HG02970 (cell line): ENCODE results near the gene SWI5.
A peak's percentile ranks its signal among the peaks of the same experiment; 100 is the strongest.

Experiments used
- ATAC-seq: cut with Tn5 transposase; IDR thresholded peaks from one replicate; pipeline ENCODE4 v1.9.1; 2021; ENCODE audit warnings: mild to moderate bottlenecking, moderate library complexity, moderate number of reproducible peaks; ENCODE audit not compliant: unreplicated experiment, low FRiP score

The SWI5 gene

DNA sequence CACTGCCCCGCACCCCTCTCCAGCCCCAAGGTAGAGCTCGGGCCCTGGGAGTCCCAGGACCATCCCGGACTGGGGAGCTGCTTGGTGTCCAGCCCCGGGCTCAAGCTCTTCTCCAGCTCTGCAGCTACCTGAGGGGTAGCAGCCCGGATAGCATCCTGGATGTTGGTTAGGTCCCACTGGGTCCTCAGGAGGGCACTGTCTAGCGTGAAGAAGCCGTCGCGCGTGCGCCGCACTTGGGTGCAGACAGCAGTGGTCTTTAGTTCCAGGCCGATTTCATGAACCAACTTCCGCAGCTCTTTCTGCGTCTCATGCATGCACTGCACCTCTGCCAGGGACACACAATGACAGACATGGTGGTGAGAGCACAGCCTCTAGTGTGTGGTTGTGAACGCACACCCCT, 33.5 kb downstream of the SWI5 start:
- no peak for ATAC-seq

DNA sequence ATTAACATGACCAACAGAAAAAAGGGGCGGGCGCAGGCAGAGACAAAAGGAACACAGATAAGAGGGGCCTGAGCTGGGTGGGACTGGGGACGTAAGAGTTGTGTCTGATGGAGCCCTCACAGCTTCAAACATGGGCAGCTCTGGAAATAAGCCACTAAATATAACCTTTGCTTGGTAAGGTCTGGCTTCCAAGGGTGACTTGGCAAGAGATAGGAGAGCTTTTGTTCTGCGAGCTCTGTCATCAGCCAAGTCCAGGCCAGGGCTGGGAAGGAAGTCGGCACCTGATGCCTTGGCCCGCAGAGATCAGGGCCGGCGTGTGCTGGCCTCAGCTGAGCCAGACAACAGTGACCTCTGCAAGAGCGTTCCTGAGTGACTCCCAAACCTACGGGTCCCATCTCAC, 34.4 kb downstream of the SWI5 start:
- ATAC-seq, result no peak

DNA sequence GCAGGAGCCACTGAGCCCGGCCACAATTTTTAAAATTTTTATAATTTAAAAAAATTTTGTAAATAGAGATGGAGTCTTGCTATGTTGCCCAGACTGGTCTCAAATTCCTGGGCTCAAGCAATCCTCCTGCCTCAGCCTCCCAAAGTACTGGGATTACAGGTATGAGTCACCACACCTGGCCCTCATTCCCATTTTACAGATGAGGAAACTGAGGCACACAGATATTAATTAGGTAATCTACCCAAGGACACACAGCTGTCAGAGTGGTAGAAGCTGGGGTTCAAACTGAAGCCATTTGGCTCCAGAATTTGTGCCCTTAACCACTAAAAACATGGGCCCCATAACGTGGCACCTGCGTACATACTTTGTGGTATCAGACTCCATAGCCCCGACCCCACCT, 38.6 kb downstream of the SWI5 start:
- no peak for ATAC-seq

DNA sequence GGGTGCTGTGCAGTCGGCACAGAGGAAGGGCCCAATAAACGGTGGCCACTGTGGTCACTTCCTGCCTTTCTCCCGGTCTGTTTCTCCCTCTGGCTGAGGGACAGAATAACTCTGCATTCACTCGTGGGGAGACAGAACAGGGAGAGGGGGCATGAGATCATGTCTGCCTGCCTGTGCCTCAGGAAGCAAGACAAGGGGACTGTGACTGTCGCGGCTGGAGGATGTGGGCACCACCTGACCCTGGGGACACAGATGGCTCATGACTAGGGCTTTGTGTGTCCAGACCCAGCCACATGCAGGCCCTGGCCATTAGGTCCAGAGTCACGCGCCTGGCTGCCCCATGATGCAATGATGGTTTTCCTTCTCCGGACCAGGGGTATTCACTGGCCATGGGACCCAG, 40.3 kb downstream of the SWI5 start:
- no peak for ATAC-seq

DNA sequence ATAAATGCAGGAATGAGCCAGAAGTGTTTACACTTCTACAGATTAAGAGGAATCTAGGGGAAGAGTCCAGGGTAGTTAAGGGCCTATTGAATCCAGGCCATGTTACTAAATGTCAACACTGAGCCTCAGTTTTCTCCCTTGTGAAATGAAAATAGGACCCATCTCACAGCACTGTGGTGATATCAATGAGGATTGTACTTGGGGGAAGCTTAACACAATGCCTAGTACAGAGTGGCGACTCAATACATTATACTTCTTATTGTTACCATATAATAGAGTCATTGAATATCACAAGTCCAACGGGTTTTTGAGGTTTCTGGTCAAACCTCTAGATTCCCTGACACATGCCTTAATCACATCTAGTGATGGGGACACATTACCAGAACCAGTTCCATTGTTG, 41.6 kb downstream of the SWI5 start:
- ATAC-seq, result no peak

DNA sequence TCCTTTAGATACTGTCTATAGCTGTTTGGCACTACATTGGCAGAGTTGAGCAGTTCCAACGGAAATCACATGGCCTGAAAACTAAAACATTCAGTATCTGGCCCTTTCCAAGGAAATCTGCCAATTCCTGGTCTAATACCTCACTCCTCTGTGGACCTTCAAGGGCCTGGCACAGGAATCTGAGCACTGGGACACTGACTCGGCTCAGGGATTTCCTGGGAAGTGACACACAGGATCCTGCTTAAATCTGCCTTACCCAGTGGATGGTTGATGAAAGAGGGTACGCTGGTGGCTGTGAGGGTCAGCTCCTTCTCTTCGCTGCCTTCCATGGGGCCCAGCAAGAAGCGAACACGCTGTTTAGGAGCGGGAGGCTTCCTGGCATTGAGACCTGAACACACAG, 45.3 kb downstream of the SWI5 start:
- ATAC-seq, result no peak

DNA sequence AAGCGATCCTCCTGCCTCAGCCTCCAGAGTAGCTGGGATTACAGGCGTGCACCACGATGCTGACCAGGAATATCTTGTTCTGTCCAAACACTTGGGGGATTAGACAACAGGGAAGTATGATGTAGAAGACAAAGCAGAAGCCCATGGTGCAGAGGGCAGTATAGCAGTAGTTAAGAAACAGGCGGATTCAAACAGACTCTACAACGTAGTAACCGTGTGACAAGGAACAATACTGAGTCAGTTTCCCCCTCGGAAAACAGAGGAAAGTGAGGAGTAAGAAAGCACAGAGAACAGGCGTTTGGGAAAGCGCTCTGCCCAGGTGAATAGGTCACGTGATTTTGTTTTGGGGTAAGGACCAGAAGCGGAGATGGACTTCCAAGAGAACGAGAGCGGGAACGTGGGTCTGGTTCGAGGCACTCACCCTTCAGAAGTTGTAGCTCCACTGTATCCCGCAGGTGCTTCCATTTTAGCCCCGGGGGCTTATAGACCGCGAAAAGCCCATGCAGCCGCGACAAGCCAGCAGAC, 45.9 kb downstream of the SWI5 start:
- ATAC-seq, result peak; percentile 15

DNA sequence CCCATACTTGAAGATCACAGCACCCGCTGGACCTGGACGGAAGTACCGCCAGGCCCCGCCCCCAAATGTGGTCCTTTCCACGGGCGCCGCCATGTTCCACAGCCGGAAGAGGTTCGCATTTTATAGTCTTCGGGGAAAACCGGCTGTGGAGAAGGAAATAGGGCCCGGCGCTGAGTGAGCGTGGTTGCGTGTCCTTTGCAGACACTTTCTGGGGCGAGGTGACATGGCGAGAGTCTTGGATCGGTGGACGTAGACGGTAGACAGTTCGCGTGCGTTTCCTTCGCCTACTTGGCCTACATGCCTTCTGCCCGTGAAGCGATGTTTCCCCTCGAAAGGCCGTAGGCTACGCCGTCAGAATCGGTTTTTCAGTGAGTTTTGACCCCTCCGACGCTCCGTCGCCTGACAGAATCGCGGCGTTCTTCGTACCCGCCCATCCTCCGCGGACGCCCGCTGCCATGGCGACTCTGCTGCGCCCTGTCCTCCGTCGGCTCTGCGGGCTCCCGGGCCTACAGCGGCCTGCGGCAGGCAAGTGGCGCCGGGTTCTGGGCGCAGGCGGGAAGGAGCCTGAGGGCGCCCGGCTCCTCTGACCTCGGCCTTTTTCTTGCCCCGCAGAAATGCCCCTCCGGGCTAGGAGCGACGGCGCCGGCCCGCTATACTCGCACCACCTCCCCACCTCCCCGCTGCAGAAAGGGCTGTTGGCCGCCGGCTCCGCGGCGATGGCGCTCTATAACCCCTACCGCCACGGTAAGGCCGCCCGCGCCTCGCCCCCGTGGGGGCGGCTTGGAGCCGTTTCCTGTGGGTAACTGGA, 46.5 kb downstream of the SWI5 start, which contains the start of the genes COQ4 and TRUB2:
COQ4 (plus strand) TSS at position 436 of the 808 bp plus-strand sequence; CDS start at position 456, 20 bp downstream.
TRUB2 (minus strand) TSS at position 44 of the 808 bp plus-strand sequence; CDS start at position 5, 39 bp downstream.
- ATAC-seq, result peak; percentile 80

DNA sequence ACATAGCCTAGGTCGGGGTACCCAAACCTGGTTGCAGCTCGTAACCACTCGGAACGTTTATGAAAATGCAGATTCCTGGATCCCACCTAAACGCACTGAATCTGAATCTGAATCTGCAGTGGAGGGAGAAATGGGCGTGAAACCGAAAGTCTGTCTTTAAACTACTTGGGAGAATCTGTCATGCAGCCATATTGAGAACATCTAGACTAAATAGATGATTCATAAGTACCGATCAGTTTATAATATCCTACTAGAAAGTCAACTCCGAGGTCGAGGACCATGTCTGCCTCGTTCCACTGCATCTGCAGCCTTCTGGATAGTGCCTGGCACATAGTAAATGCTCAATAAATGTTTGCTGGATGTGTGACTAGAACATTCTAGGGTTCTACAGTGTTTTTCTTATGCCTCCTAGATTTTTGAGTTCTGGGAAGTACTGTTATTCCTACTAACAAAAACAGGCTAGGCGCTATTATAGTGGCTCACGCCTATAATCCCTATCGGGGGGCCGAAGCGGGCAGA, 47.2 kb downstream of the SWI5 start:
- no peak for ATAC-seq

DNA sequence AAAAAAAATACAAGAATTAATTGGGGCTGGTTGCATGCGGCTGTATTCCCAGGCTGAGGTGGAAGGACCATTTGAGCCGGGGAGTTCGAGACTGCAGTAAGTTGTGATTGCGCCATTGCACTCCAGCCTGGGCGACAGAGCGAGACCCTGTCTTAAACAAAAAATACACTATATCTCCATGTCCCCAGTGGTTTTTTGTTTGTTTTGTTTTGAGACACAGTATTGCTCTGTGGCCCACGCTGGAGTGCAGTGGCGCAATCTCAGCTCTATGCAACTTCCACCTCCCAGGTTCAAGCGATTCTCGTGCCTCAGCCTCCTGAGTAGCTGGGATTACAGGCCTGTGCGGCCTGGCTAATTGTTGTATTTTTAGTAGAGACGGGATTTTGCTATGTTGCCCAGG, 47.7 kb downstream of the SWI5 start:
- no peak for ATAC-seq

DNA sequence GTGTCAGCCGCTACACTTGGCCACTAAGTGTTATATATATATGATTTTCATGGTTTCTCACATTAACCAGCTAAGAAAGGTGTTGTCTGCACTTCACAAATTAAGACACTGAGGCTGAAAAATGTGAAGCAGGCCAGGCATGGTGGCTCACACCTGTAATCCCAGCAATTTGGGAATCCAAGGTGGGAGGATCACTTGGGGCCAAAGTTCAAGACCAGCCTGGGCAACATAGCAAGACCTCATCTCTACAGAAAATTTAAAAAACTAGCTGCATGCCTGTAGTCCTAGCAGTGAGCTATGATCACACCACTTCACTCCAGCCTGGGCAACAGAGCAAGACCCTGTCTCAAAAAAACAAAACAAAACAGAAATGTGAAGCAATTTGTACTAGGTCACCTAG, 48.3 kb downstream of the SWI5 start:
- ATAC-seq, result no peak

DNA sequence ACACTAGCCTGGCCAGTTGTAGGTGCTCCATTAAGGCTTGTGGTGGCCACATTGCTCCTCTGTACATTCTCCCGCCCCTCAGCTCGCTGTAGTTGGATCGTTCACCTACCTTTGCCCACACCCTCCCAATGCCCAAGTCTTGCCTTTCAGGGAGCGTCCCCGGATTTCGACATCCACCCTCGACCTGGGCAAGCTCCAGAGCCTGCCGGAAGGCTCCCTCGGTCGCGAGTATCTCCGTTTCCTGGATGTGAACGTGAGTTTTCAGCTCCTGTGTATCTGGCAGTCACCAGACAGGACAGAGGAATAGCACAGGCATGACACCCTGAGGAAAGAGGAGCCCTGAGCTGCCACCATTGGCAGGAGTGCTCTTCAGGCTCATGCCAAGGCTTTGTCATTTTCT, 49.6 kb downstream of the SWI5 start:
- no peak for ATAC-seq

DNA sequence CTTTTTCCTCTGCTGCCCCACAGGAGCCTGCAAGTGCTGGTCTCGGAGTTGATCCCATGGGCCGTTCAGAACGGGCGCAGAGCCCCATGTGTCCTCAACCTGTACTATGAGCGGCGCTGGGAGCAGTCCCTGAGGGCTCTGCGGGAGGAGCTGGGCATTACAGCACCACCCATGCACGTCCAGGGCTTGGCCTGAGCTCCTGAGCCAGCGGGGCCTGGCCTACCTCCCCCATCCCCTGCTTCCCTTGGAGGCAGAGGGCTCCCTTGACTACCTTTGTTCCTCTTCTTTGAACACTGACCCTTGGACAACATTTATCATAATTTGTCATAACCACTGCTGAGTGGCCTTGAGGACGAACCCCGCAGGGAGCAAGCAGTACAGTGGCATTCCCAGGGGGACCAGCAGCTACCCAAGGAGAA, 57.4 kb downstream of the SWI5 start:
- ATAC-seq, result no peak

DNA sequence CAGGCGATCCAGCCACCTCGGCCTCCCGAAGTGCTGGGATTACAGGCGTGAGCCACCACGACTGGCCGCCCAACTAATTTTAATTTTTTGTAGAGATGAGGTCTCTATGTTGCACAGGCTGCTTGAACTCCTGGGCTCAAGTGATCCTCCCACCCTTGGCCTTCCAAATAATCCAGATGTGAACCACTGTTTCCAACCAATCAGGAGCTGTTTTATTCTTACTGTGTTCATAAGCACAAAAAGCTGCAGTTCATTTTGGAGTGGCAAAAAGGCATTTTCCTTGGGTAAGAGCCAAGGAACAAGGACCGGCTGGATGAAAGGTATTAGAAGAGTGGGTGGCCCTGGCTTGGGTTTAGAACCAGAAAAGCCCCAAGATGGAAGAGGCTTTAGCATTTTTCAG, 59.1 kb downstream of the SWI5 start:
- no peak for ATAC-seq

DNA sequence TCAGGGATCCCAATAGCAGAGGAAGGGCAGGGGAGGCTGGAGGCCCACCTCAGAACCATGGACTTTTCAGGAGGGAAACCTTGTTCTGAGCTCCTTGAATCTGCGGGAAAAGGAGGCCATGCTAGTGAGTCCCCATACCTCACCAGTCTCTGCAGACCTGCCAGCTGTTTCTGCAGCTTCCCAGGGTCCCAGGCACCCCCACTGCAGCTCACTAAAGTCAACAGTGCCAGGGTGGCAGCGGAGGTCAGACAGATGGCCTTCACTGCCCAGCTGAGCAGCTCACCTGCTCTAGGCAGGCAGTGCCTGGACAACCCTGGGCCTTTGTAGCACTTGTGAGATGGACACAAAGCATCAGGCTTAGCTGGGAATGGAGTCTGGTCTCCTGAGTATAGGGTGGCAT, 59.8 kb downstream of the SWI5 start:
- ATAC-seq, result no peak

DNA sequence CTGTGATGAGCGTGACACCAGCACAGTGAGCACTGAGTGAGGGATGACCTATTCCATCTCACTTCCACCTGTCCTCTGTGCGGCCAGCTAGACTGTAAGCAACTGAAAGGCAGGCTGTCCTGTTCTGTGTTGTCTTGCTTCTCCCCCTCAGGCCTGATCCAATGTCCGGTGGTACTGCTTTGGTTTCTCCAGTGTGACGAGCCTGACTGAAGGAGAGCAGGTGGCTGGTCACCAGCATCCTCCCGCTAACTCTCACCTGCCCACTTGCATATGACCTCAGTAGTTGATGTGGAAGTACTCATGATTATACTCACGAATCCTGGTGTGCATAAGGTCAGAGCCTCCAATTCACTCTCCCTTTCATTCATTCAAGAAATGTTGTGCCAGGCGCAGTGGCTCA, 61.9 kb downstream of the SWI5 start:
- no peak for ATAC-seq
